H1 (cell line): Measurements from ENCODE around the gene TMEM41A.

Source experiments
- CTCF ChIP-seq, 3 experiments: IDR thresholded peaks; 1 replicate in 2 of 3; 2 replicates in 1 of 3; pipeline versions ENCODE4 v1.5.1 to v1.6.1; 2011; ENCODE audit warnings: low read length in 3 of 3, mild to moderate bottlenecking in 3 of 3, inconsistent platforms in 2 of 3, low read depth in 1 of 3, moderate library complexity in 1 of 3; ENCODE audit not compliant: insufficient read depth in 1 of 3; ENCODE audit errors: control extremely low read depth in 1 of 3
- POLR2A ChIP-seq, 2 experiments: IDR thresholded peaks; 1 replicate in 1 of 2; 2 replicates in 1 of 2; pipeline ENCODE4 v1.6.1; 2011; ENCODE audit warnings: low read depth in 2 of 2, low read length in 2 of 2, mild to moderate bottlenecking in 2 of 2; ENCODE audit errors: control extremely low read depth in 1 of 2
- SP1 ChIP-seq: IDR thresholded peaks from 2 replicates; pipeline ENCODE4 v1.6.1; 2011; ENCODE audit warnings: low read depth, low read length
- TAF1 ChIP-seq: IDR thresholded peaks from 2 replicates; pipeline ENCODE4 v1.6.1; 2011; ENCODE audit warnings: mild to moderate bottlenecking, low read depth, low read length
- TF ChIP-seq, protein P1 (sequence below): fragments of 300-600 bp; sonication (generic); IDR thresholded peaks from 2 replicates; pipeline ENCODE4 v1.7.1; 2012; ENCODE audit warnings: low read length, moderate library complexity, mild to moderate bottlenecking, inconsistent platforms; ENCODE audit not compliant: insufficient replicate concordance

DNA sequence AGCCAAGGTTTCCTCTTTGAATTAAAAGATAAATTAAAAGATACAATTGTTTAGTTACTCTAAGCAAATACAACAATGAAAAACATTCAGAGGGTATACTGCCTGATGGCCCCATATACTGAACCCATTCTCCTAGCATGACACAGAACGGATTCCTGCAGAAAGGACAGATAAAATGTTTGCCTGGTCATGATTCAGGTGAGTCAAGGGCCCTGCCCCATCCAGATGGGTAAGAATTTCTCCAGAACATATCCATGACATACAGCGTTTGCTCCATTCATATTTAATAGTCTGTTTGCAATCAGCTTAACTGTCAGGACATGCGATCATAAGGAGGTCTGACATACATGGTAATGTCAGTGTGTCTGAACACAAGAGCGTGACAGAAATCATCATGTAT, 8.6 kb downstream of the TMEM41A start:
- no peak for TF ChIP-seq POLR2A (IDR thresholded peaks at IDR 0.05; ENCODE audit: control extremely low read depth in 1 of 2, low read depth in 2 of 2, low read length in 2 of 2)
- TF ChIP-seq TAF1, result no peak
- no peak for TF ChIP-seq CTCF (IDR thresholded peaks at IDR 0.05; ENCODE audit: control extremely low read depth in 1 of 3, insufficient read depth in 1 of 3, low read depth in 1 of 3, low read length in 3 of 3)
- TF ChIP-seq, protein P1, sequence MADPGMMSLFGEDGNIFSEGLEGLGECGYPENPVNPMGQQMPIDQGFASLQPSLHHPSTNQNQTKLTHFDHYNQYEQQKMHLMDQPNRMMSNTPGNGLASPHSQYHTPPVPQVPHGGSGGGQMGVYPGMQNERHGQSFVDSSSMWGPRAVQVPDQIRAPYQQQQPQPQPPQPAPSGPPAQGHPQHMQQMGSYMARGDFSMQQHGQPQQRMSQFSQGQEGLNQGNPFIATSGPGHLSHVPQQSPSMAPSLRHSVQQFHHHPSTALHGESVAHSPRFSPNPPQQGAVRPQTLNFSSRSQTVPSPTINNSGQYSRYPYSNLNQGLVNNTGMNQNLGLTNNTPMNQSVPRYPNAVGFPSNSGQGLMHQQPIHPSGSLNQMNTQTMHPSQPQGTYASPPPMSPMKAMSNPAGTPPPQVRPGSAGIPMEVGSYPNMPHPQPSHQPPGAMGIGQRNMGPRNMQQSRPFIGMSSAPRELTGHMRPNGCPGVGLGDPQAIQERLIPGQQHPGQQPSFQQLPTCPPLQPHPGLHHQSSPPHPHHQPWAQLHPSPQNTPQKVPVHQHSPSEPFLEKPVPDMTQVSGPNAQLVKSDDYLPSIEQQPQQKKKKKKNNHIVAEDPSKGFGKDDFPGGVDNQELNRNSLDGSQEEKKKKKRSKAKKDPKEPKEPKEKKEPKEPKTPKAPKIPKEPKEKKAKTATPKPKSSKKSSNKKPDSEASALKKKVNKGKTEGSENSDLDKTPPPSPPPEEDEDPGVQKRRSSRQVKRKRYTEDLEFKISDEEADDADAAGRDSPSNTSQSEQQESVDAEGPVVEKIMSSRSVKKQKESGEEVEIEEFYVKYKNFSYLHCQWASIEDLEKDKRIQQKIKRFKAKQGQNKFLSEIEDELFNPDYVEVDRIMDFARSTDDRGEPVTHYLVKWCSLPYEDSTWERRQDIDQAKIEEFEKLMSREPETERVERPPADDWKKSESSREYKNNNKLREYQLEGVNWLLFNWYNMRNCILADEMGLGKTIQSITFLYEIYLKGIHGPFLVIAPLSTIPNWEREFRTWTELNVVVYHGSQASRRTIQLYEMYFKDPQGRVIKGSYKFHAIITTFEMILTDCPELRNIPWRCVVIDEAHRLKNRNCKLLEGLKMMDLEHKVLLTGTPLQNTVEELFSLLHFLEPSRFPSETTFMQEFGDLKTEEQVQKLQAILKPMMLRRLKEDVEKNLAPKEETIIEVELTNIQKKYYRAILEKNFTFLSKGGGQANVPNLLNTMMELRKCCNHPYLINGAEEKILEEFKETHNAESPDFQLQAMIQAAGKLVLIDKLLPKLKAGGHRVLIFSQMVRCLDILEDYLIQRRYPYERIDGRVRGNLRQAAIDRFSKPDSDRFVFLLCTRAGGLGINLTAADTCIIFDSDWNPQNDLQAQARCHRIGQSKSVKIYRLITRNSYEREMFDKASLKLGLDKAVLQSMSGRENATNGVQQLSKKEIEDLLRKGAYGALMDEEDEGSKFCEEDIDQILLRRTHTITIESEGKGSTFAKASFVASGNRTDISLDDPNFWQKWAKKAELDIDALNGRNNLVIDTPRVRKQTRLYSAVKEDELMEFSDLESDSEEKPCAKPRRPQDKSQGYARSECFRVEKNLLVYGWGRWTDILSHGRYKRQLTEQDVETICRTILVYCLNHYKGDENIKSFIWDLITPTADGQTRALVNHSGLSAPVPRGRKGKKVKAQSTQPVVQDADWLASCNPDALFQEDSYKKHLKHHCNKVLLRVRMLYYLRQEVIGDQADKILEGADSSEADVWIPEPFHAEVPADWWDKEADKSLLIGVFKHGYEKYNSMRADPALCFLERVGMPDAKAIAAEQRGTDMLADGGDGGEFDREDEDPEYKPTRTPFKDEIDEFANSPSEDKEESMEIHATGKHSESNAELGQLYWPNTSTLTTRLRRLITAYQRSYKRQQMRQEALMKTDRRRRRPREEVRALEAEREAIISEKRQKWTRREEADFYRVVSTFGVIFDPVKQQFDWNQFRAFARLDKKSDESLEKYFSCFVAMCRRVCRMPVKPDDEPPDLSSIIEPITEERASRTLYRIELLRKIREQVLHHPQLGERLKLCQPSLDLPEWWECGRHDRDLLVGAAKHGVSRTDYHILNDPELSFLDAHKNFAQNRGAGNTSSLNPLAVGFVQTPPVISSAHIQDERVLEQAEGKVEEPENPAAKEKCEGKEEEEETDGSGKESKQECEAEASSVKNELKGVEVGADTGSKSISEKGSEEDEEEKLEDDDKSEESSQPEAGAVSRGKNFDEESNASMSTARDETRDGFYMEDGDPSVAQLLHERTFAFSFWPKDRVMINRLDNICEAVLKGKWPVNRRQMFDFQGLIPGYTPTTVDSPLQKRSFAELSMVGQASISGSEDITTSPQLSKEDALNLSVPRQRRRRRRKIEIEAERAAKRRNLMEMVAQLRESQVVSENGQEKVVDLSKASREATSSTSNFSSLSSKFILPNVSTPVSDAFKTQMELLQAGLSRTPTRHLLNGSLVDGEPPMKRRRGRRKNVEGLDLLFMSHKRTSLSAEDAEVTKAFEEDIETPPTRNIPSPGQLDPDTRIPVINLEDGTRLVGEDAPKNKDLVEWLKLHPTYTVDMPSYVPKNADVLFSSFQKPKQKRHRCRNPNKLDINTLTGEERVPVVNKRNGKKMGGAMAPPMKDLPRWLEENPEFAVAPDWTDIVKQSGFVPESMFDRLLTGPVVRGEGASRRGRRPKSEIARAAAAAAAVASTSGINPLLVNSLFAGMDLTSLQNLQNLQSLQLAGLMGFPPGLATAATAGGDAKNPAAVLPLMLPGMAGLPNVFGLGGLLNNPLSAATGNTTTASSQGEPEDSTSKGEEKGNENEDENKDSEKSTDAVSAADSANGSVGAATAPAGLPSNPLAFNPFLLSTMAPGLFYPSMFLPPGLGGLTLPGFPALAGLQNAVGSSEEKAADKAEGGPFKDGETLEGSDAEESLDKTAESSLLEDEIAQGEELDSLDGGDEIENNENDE, result no peak
- TF ChIP-seq SP1, result no peak
